NOMO-1 treated with DMSO at 0.1 percent for 48 hours (cell line): ENCODE results near the gene TREML4.
A peak's percentile ranks its signal among the peaks of the same experiment; 100 is the strongest.

Source experiments
- DNase-seq: peaks from one replicate; lab custom pipeline; 2025; ENCODE audit not compliant: unreplicated experiment; lab: John Stamatoyannopoulos, UW

Gene TREML4

DNA sequence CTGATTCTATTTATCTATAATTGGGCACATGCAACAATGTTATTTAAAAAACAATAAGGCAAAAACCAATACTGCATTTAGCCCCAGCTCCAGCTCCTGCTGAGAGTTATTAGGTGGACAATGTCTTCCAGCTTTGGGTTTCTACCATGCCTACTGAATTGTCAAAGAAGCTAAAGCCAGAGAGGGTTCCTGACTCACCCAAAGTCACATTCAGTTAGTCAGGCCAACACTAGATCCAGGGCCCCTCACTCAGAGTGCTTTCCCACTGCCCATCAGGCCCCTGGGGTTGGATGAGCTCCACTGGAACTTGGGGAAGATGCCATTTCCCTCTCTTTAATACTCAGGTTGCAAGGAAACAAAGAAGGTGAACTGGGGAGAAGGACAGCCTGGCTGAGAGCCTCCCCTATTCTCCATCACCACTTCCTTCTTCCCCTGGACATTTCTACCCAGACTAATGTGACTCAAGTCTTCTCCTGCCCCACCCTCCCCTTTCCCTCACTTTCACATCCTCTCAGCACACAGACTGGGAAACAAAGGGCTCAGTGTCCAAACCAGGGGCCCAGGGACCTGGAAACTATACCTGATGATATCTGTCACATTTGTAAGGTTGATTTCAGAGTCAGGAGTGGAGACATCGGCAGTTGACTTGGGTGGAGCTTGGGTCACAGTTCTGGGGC, 52.4 kb downstream of the TREML4 start:
- peak; percentile 62 for DNase-seq

GRCh38 chr6:41283600-41283999, 55.5 kb downstream of the TREML4 start:
- no peak for DNase-seq

- no peak for DNase-seq
Observed at GRCh38 chr6:41284726-41285125, 56.6 kb downstream of the TREML4 start.

DNA sequence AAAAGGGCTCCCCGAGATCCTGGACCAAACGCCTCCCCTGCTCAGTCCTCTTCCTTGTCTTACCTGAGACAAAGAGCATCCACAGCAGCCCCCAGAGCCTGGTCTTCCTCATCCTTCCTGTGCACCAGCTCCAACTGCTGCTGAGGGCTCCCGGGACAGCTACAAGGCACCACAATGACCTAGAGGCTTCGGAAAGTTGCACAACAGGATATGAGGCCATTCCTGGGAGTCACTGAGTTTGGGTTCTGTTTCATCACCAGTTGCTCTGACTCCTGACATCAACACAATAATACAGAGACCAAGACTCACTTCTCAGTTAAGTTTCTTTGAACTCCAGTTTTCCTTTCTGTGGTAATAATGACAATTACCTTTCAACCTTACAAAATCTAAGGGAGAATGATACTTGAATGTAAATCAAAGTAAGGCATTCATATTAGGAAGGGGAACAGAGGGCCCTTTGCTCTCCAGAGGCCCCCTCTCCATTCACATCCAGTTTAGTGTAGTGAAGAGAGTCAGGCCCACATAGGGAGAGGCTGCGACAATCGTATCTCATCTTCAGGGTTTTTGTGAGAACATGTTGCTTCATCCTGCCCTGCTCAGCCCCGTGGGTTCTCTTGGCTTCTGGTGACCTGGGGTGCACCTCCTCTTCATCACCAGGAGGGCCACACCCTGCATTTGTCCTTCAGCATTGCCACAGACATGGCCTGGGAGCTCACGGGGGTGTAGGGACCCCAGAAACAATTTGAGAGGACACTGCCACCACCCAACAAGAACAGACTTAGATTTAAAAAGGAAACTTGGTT, 58.6 kb downstream of the TREML4 start, which contains the start of gene TREM1:
TREM1 (minus strand) TSS at position 139 of the 803 bp plus-strand sequence; CDS start at position 112, 27 bp downstream.
- peak; percentile 91 for DNase-seq

GRCh38 chr6:41288030-41288753, 60.0 kb downstream of the TREML4 start:
- DNase-seq: no peak
